K562 (cell line): ENCODE measurements around the gene STAB2. TPM values are rescaled to one million over a fixed set of nuclear protein-coding genes. Genes with fewer than 3 reads are reported as not detected.

Experiments
- CBX1 ChIP-seq: sonication (generic); IDR thresholded peaks from 2 replicates; pipeline ENCODE4 v1.6.1; 2016; ENCODE audit warnings: antibody characterized with exemption, low read depth, mild to moderate bottlenecking
- MEF2D ChIP-seq: conservative IDR thresholded peaks from 2 replicates; pipeline ENCODE4 v1.6.1; 2016; ENCODE audit warnings: low read depth, missing genetic modification characterization, missing compliant biosample characterization
- MIER1 ChIP-seq: fragments of 450-650 bp; IDR thresholded peaks from 2 replicates; pipeline ENCODE4 v1.6.1; 2016; ENCODE audit warnings: antibody characterized with exemption, mild to moderate bottlenecking, low read depth
- PHTF2 ChIP-seq: fragments of 250-450 bp; sonication (Bioruptor Pico); IDR thresholded peaks from 2 replicates; pipeline ENCODE4 v1.5.0; 2021; ENCODE audit warnings: mild to moderate bottlenecking
- PYGO2 ChIP-seq: fragments of 450-650 bp; IDR thresholded peaks from 2 replicates; pipeline ENCODE4 v1.6.1; 2016; ENCODE audit warnings: mild to moderate bottlenecking, missing genetic modification characterization, moderate library complexity, missing compliant biosample characterization
- polyA plus RNA-seq, 8 experiments: library from polyadenylated mRNA; depleted of rRNA in 4 of 8; stranded (reverse) in 5 of 8; unstranded in 3 of 8; fragments of >200 nt; fragmentation: Nextera tagmentation in 2 of 8; fragmentation: Illumina TruSeq in 1 of 8; extraction: Ambion mirVana in 2 of 8; extraction: Trizol in 1 of 8; gene quantifications; 2 replicates each; pipeline versions ENCODE4 v1.2.1 to v1.2.3, GENCODE V29; 2011 to 2014; ENCODE audit warnings: inconsistent platforms in 1 of 8, missing spikeins in 1 of 8
- total RNA-seq, 7 experiments: library from RNA; depleted of rRNA in 6 of 7; stranded (reverse); fragments of >200 nt in 6 of 7; fragmentation: Illumina TruSeq in 2 of 7; extraction: Trizol in 2 of 7; gene quantifications; 2 replicates each; pipeline versions ENCODE4 v1.2.1 to v1.2.3, GENCODE V29; 2011 to 2021; ENCODE audit warnings: low replicate concordance in 1 of 7
- TF ChIP-seq, protein P1 (sequence below): fragments of 450-650 bp; IDR thresholded peaks from 2 replicates; pipeline ENCODE4 v1.6.1; 2016; ENCODE audit warnings: mild to moderate bottlenecking, moderate library complexity

STAB2 gene
- total and polyA plus RNA-seq, 9 of the 15 experiments (the other 6 are each of a cell fraction or from before 2014, with no cell fraction given) = 0.10 TPM; not detected in 8

DNA sequence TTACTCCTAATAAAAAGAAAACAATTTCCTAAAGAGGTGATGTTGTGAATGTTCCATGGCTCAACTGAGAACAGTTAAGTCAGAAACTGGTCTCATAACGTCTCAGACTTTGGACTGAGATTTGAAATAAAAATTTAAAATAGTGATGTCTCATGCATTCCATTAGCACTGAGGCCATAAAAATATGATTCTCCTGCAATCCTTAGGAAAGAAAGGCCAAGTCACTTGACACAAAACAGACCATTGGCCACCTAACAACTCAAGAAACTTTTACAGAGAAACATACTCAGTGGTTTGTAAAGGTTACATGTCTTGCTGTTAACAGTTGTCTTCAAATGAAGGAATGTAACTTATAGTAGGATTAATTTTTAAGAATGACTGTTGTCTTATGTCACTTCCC is 58.1 kb downstream of the STAB2 start (continued):
- TF ChIP-seq, protein P1, sequence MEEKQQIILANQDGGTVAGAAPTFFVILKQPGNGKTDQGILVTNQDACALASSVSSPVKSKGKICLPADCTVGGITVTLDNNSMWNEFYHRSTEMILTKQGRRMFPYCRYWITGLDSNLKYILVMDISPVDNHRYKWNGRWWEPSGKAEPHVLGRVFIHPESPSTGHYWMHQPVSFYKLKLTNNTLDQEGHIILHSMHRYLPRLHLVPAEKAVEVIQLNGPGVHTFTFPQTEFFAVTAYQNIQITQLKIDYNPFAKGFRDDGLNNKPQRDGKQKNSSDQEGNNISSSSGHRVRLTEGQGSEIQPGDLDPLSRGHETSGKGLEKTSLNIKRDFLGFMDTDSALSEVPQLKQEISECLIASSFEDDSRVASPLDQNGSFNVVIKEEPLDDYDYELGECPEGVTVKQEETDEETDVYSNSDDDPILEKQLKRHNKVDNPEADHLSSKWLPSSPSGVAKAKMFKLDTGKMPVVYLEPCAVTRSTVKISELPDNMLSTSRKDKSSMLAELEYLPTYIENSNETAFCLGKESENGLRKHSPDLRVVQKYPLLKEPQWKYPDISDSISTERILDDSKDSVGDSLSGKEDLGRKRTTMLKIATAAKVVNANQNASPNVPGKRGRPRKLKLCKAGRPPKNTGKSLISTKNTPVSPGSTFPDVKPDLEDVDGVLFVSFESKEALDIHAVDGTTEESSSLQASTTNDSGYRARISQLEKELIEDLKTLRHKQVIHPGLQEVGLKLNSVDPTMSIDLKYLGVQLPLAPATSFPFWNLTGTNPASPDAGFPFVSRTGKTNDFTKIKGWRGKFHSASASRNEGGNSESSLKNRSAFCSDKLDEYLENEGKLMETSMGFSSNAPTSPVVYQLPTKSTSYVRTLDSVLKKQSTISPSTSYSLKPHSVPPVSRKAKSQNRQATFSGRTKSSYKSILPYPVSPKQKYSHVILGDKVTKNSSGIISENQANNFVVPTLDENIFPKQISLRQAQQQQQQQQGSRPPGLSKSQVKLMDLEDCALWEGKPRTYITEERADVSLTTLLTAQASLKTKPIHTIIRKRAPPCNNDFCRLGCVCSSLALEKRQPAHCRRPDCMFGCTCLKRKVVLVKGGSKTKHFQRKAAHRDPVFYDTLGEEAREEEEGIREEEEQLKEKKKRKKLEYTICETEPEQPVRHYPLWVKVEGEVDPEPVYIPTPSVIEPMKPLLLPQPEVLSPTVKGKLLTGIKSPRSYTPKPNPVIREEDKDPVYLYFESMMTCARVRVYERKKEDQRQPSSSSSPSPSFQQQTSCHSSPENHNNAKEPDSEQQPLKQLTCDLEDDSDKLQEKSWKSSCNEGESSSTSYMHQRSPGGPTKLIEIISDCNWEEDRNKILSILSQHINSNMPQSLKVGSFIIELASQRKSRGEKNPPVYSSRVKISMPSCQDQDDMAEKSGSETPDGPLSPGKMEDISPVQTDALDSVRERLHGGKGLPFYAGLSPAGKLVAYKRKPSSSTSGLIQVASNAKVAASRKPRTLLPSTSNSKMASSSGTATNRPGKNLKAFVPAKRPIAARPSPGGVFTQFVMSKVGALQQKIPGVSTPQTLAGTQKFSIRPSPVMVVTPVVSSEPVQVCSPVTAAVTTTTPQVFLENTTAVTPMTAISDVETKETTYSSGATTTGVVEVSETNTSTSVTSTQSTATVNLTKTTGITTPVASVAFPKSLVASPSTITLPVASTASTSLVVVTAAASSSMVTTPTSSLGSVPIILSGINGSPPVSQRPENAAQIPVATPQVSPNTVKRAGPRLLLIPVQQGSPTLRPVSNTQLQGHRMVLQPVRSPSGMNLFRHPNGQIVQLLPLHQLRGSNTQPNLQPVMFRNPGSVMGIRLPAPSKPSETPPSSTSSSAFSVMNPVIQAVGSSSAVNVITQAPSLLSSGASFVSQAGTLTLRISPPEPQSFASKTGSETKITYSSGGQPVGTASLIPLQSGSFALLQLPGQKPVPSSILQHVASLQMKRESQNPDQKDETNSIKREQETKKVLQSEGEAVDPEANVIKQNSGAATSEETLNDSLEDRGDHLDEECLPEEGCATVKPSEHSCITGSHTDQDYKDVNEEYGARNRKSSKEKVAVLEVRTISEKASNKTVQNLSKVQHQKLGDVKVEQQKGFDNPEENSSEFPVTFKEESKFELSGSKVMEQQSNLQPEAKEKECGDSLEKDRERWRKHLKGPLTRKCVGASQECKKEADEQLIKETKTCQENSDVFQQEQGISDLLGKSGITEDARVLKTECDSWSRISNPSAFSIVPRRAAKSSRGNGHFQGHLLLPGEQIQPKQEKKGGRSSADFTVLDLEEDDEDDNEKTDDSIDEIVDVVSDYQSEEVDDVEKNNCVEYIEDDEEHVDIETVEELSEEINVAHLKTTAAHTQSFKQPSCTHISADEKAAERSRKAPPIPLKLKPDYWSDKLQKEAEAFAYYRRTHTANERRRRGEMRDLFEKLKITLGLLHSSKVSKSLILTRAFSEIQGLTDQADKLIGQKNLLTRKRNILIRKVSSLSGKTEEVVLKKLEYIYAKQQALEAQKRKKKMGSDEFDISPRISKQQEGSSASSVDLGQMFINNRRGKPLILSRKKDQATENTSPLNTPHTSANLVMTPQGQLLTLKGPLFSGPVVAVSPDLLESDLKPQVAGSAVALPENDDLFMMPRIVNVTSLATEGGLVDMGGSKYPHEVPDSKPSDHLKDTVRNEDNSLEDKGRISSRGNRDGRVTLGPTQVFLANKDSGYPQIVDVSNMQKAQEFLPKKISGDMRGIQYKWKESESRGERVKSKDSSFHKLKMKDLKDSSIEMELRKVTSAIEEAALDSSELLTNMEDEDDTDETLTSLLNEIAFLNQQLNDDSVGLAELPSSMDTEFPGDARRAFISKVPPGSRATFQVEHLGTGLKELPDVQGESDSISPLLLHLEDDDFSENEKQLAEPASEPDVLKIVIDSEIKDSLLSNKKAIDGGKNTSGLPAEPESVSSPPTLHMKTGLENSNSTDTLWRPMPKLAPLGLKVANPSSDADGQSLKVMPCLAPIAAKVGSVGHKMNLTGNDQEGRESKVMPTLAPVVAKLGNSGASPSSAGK = no peak
- TF ChIP-seq CBX1 (no peak), MEF2D (tag) (no peak), PHTF2 (no peak), PYGO2 (no peak), MIER1 (no peak)
